ENCODE data around the gene ATP6V1F. TPM values are rescaled to one million over a fixed set of nuclear protein-coding genes. Genes with fewer than 3 reads are reported as not detected.

The ATP6V1F gene
- total RNA-seq, 2 experiments from 2014 or later, result 134 TPM

DNA sequence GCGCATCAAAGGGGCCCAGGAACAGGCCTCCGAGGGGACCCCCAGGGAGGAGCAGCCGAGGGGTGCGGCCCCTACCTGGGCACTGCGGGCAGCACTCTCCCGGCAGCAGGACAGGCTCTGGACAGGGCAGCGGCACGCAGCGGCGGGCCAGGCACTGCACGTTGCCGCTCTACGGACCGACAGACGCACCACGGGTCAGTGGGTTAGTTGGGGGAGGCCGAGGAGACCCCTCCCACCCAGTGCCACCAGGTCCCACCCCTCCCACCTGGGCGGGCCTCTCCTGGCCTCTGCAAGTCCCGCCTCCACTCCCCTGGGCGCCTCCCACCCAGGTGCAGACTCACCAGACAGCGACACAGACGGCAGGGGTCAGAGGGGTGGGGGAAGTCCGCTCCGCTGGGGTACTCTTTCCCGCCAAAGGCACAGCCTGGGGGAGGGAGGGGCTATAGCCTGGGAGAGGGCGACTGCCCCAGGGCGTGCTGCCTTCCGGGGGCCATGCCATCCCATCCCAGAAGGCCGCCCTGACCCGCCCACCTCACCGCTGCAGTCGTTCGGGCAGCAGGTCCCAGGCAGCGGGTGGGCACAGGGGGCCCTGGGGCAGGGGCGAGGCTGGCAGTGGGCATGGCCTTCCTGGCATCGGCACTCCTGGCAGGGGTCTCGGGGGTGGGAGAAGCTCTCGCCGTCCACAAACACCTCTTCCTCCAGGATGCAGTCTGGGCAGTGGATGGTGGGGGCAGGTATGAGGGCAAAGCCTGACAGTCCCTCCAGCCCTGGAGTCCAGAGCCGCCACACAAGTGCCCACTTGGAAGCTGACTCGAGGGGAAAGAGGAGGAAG lies 28.7 kb downstream of the ATP6V1F start:
- Mint-ChIP-seq H3K4me3 (no peak overlapping the region), H3K27ac (no peak overlapping the region), H3K27me3 (no peaks in the 10 kb centered on the region), H3K36me3 (no peaks in the 10 kb centered on the region), H3K4me1 (no peaks in the 10 kb centered on the region), H3K9me3 (no peaks in the 10 kb centered on the region)
- ATAC-seq (ENCODE audit: low read depth), result peak; percentile 24
- peak; percentile 27 for DNase-seq
- POLR2A ChIA-PET, result no interaction called here

DNA sequence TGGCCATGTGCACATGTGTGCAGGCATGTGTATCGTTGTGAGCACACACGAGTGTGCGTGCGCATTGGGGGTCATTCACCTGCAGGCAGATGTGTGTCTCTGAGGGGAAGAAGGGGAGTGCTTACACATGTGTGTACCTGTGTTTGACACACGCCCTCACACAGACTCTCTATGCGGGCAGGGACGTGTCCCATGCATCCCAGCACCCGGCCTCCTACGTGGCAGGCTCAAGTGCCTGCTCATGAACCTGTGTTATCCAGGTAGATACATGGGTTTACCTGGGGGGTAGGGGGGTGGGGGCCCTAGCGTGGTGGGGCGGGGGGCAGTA lies 29.2 kb downstream of the ATP6V1F start:
- DNase-seq (no peak), ATAC-seq (ENCODE audit: low read depth) (no peak)
- Mint-ChIP-seq H3K4me1 (no peaks in the 10 kb centered on the region), H3K27me3 (peaks cover 2% of the 10 kb centered on the region), H3K4me3 (no peak overlapping the region), H3K36me3 (peaks cover 1% of the 10 kb centered on the region), H3K9me3 (no peaks in the 10 kb centered on the region), H3K27ac (no peak overlapping the region)
- POLR2A ChIA-PET, result no interaction called here

DNA sequence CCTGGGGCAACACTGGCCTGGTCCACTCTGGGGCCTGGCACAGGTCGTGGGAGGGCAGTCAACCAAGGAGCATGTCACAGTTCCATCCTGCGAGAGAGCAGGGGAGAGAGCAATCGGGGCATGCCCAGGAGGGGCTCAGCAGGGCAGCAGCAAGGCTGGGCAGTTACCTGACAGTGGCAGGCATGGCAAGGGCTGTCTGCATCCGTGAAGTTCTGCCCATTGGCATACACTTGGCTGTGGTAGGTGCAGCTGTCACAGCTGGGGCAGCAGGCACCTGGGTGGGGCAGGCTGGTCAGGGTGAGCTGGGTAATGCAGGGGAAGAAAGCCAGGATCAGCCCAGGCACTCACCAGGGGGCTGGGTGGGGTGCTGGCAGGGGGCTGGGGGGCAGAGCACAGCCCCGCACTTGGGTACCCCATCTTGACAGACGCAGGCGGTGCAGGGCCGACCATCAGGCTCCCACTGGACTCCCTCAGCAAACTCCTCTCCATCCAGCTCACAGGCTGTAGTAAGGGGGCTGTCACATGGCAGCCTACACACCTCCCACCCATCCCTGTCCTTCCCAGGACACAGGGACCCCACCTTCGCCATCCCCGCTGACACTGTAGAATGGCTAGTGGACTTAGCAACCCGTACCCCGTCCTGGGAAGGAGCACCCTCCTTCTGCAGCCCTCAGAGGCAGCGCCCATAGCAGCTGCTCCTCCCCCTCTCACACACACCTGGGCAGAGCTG lies 30.0 kb downstream of the ATP6V1F start:
- H3K4me1 Mint-ChIP-seq, result no peaks in the 10 kb centered on the region
- ATAC-seq (ENCODE audit: low read depth) (no peak), DNase-seq (peak; percentile 19)
- no peaks in the 10 kb centered on the region for H3K9me3 Mint-ChIP-seq
- H3K27ac Mint-ChIP-seq, result no peak overlapping the region
- H3K27me3 Mint-ChIP-seq, result peaks cover 3% of the 10 kb centered on the region
- H3K36me3 Mint-ChIP-seq, result peaks cover 1% of the 10 kb centered on the region
- H3K4me3 Mint-ChIP-seq, result no peak overlapping the region
- POLR2A ChIA-PET, result no interaction called here

GRCh38 chr7:128893251-128894100 lies 30.8 kb downstream of the ATP6V1F start:
- DNase-seq (no peak), ATAC-seq (ENCODE audit: low read depth) (no peak)
- Mint-ChIP-seq H3K9me3 (peaks cover under 1% of the 10 kb centered on the region), H3K36me3 (peaks cover 2% of the 10 kb centered on the region), H3K27ac (no peak overlapping the region), H3K4me1 (no peaks in the 10 kb centered on the region), H3K27me3 (peaks cover 3% of the 10 kb centered on the region), H3K4me3 (no peak overlapping the region)
- POLR2A ChIA-PET, result no interaction called here

GRCh38 chr7:128894101-128894440 lies 31.4 kb downstream of the ATP6V1F start:
- no peak for DNase-seq
- Mint-ChIP-seq H3K4me3 (no peak overlapping the region), H3K27ac (no peak overlapping the region), H3K4me1 (no peaks in the 10 kb centered on the region), H3K36me3 (peaks cover 3% of the 10 kb centered on the region), H3K9me3 (peaks cover 2% of the 10 kb centered on the region), H3K27me3 (peaks cover 5% of the 10 kb centered on the region)
- no peak for ATAC-seq (ENCODE audit: low read depth)
- POLR2A ChIA-PET, result no interaction called here

GRCh38 chr7:128895320-128895719 lies 32.7 kb downstream of the ATP6V1F start:
- DNase-seq, result no peak
- no peak overlapping the region for H3K27ac Mint-ChIP-seq
- peaks cover 3% of the 10 kb centered on the region for H3K36me3 Mint-ChIP-seq
- peaks cover 6% of the 10 kb centered on the region for H3K27me3 Mint-ChIP-seq
- H3K4me1 Mint-ChIP-seq, result no peaks in the 10 kb centered on the region
- POLR2A ChIA-PET, result no interaction called here
- H3K9me3 Mint-ChIP-seq, result peaks cover 2% of the 10 kb centered on the region
- no peak overlapping the region for H3K4me3 Mint-ChIP-seq
- no peak for ATAC-seq (ENCODE audit: low read depth)

GRCh38 chr7:128899392-128899791 lies 36.7 kb downstream of the ATP6V1F start:
- ATAC-seq (ENCODE audit: low read depth) (no peak), DNase-seq (no peak)
- Mint-ChIP-seq H3K4me3 (no peak overlapping the region), H3K4me1 (no peaks in the 10 kb centered on the region), H3K27me3 (peaks cover 14% of the 10 kb centered on the region), H3K36me3 (peaks cover 3% of the 10 kb centered on the region), H3K9me3 (peaks cover 2% of the 10 kb centered on the region), H3K27ac (no peak overlapping the region)
- POLR2A ChIA-PET, result no interaction called here

DNA sequence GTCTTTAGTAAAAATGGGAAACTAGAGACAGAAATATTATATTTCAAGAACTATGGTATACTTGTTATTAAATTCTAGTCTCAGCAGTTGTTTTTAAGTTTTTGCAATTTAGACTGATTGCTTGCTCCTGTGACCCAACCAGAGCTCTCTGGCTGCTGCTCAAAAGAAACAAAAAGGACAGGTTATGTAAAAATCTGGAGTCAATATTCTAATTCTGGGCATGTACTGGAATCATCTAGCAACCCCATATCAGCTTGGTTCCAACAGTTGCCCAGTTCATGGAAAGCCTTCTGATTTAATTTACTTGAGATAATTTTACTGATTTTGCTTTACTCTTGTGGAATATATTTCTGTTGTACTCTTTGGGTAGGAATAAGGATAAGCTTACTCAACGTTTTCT lies 37.6 kb downstream of the ATP6V1F start:
- peaks cover 3% of the 10 kb centered on the region for H3K4me1 Mint-ChIP-seq
- no peak for ATAC-seq (ENCODE audit: low read depth)
- peaks cover 14% of the 10 kb centered on the region for H3K27me3 Mint-ChIP-seq
- POLR2A ChIA-PET, result no interaction called here
- H3K4me3 Mint-ChIP-seq, result no peak overlapping the region
- H3K27ac Mint-ChIP-seq, result no peak overlapping the region
- H3K36me3 Mint-ChIP-seq, result peaks cover 3% of the 10 kb centered on the region
- DNase-seq, result no peak
- peaks cover 2% of the 10 kb centered on the region for H3K9me3 Mint-ChIP-seq

DNA sequence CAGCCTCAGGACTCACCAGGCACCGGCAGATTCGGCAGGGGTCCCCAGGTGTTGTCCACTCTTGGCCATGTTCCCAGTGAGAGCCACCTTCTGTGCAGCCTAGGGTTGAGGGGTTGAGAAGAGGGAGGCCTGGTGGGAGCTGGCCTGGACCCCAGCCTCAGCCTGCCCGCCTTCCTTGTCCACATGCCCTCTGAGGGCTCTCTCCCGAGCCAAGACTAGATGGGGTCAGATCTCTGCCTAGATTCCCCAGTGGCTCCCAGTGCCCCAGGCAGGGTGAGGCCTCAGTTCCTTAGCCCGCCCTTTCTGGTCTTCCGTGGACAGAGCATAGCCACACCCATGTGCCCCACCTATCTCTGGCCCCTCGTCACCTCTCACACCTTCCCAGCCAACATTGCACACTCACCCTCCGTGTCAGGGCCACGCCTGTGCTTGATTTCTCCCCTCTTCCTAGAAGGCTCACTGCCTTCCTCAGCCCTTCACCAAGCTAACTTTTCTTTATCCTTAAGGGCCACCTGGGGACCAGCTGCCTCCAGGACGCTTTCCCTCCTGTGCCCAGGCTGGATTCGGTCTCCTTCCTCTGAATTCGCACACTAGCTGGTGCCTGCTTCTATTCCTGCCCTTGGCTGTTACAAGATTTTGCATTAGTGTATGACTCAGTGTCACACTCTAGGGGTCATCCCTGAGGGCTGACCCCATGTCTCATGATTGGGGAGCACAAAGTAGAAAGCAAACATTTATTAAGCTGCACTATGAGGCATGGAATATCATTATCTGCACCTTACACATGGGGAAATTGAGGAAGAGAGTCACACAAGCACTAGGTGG lies 40.3 kb downstream of the ATP6V1F start:
- no peak overlapping the region for H3K27ac Mint-ChIP-seq
- POLR2A ChIA-PET, result no interaction called here
- H3K27me3 Mint-ChIP-seq, result peaks cover 23% of the 10 kb centered on the region
- H3K9me3 Mint-ChIP-seq, result peaks cover 2% of the 10 kb centered on the region
- H3K36me3 Mint-ChIP-seq, result peaks cover 1% of the 10 kb centered on the region
- peaks cover 3% of the 10 kb centered on the region for H3K4me1 Mint-ChIP-seq
- DNase-seq (no peak), ATAC-seq (ENCODE audit: low read depth) (no peak)
- no peak overlapping the region for H3K4me3 Mint-ChIP-seq

GRCh38 chr7:128903621-128904361 lies 41.1 kb downstream of the ATP6V1F start:
- ATAC-seq (ENCODE audit: low read depth), result no peak
- no peak for DNase-seq
- Mint-ChIP-seq H3K27ac (no peak overlapping the region), H3K4me1 (peaks cover 3% of the 10 kb centered on the region), H3K36me3 (no peaks in the 10 kb centered on the region), H3K9me3 (no peaks in the 10 kb centered on the region), H3K4me3 (no peak overlapping the region), H3K27me3 (peaks cover 25% of the 10 kb centered on the region)
- POLR2A ChIA-PET, result interaction anchor here (0.6 kb wide), 1 partner anchor 141 kb away, joined by 4 read pairs; no protein-coding TSS in a partner anchor

- DNase-seq, result no peak
- peak; percentile 66 for ATAC-seq (ENCODE audit: low read depth)
- Mint-ChIP-seq H3K9me3 (no peaks in the 10 kb centered on the region), H3K4me3 (no peak overlapping the region), H3K36me3 (no peaks in the 10 kb centered on the region), H3K27me3 (peaks cover 33% of the 10 kb centered on the region), H3K27ac (no peak overlapping the region), H3K4me1 (peaks cover 3% of the 10 kb centered on the region)
- POLR2A ChIA-PET, result interaction anchor here (0.6 kb wide), 1 partner anchor 141 kb away, joined by 4 read pairs; no protein-coding TSS in a partner anchor
Measured at GRCh38 chr7:128904381-128905197, 41.9 kb downstream of the ATP6V1F start.

All from activated naive CD8-positive, alpha-beta T cell treated with anti-CD3 and anti-CD28 coated beads, Interleukin-2, amount 10 ng/mL, durations not matched to agents 7 days and 5 days (primary cell).